ENCODE measurements around the gene GATA2. TPM values are rescaled to one million over a fixed set of nuclear protein-coding genes. Genes with fewer than 3 reads are reported as not detected.

Gene GATA2
- 0.10 to 0.44 TPM in 2 of 3 replicates, not detected in the other for total RNA-seq
- long read RNA-seq = 0 reads

- peak; percentile 47 for TF ChIP-seq CTCF (IDR thresholded peaks at IDR 0.05)
- H3K36me3 Mint-ChIP-seq (ENCODE audit: low read depth) = peaks cover 2% of the 10 kb centered on the region
- H3K4me1 Mint-ChIP-seq (ENCODE audit: low read depth) = peaks cover 24% of the 10 kb centered on the region
- H3K27ac Mint-ChIP-seq (ENCODE audit: unreplicated experiment) = no peak within 1 kb of the TSS
- peak; percentile 76 for DNase-seq (ENCODE audit: low spot score)
- H3K4me3 Mint-ChIP-seq (ENCODE audit: unreplicated experiment) = no peak within 1 kb of the TSS
- H3K9me3 Mint-ChIP-seq (ENCODE audit: low read depth) = no peaks in the 10 kb centered on the region
- peaks cover 58% of the 10 kb centered on the region for H3K27me3 Mint-ChIP-seq (ENCODE audit: low read depth)
Observed at GRCh38 chr3:128492671-128493569, at the start of gene GATA2. GATA2 (minus strand) TSS chr3:128493201; CDS start chr3:128487031, 6,170 bp downstream.

- Mint-ChIP-seq H3K4me1 (ENCODE audit: low read depth) (no peaks in the 10 kb centered on the region), H3K27ac (ENCODE audit: unreplicated experiment) (no peak overlapping the region), H3K36me3 (ENCODE audit: low read depth) (peaks cover 5% of the 10 kb centered on the region), H3K27me3 (ENCODE audit: low read depth) (peaks cover 25% of the 10 kb centered on the region), H3K9me3 (ENCODE audit: low read depth) (peaks cover 10% of the 10 kb centered on the region), H3K4me3 (ENCODE audit: unreplicated experiment) (no peak overlapping the region)
- TF ChIP-seq CTCF (IDR thresholded peaks at IDR 0.05) = no peak
- DNase-seq (ENCODE audit: low spot score) = no peak
Observed at GRCh38 chr3:128541246-128541645, 48.2 kb upstream of the GATA2 start.

- peaks cover 43% of the 10 kb centered on the region for H3K27me3 Mint-ChIP-seq (ENCODE audit: low read depth)
- peaks cover 5% of the 10 kb centered on the region for H3K36me3 Mint-ChIP-seq (ENCODE audit: low read depth)
- no peak overlapping the region for H3K27ac Mint-ChIP-seq (ENCODE audit: unreplicated experiment)
- H3K9me3 Mint-ChIP-seq (ENCODE audit: low read depth) = peaks cover 10% of the 10 kb centered on the region
- no peaks in the 10 kb centered on the region for H3K4me1 Mint-ChIP-seq (ENCODE audit: low read depth)
- no peak for TF ChIP-seq CTCF (IDR thresholded peaks at IDR 0.05)
- no peak overlapping the region for H3K4me3 Mint-ChIP-seq (ENCODE audit: unreplicated experiment)
- no peak for DNase-seq (ENCODE audit: low spot score)
Observed at GRCh38 chr3:128539376-128539775, 46.4 kb upstream of the GATA2 start.

- Mint-ChIP-seq H3K4me3 (ENCODE audit: unreplicated experiment) (no peak overlapping the region), H3K9me3 (ENCODE audit: low read depth) (no peaks in the 10 kb centered on the region), H3K4me1 (ENCODE audit: low read depth) (no peaks in the 10 kb centered on the region), H3K27me3 (ENCODE audit: low read depth) (peaks cover 57% of the 10 kb centered on the region), H3K27ac (ENCODE audit: unreplicated experiment) (no peak overlapping the region), H3K36me3 (ENCODE audit: low read depth) (peaks cover 3% of the 10 kb centered on the region)
- no peak for DNase-seq (ENCODE audit: low spot score)
- TF ChIP-seq CTCF (IDR thresholded peaks at IDR 0.05) = no peak
Observed at GRCh38 chr3:128537091-128537703, 44.2 kb upstream of the GATA2 start.

All from chondrocyte (in vitro differentiated cells).